ENCODE measurements around the gene DNAJC12. TPM values are rescaled to one million over a fixed set of nuclear protein-coding genes. Genes with fewer than 3 reads are reported as not detected.

Gene DNAJC12
- total RNA-seq, 1 donor from 2014 or later: 6.1 TPM

DNA sequence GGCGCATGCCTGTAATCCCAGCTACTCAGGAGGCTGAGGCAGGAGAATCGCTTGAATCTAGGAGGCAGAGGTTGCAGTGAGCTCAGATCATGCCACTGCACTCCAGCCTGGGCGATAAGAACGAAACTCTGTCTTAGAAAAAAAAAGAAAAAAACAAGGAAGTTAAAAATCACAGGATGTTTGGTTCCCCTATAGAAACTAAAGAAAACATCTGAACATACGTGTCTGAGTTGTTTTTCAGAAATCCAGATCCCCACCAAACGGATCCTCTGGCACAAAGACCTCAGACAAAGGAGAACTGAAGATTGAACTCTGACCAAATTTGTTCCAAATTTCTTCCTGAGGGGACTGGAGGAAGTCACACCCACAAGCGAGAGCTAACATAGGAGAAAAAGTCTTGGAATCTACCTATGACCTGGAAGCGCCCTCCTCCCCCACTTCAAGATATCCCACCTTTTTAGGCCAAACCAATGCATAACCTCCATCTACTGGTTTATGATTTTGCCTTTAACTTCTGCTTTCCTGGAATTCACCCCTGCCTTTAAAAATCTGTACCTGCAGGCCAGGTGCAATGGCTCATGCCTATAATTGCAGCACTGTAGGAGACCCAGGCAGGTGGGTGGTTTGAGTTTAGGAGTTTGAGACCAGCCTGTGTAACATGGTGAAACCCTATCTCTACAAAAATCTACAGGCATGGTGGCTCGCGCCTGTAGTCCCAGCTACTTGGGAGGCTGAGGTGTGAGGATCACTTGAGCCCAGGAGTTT lies 26.8 kb upstream of the DNAJC12 start:
- Mint-ChIP-seq H3K36me3 (ENCODE audit: insufficient read depth) (no peaks in the 10 kb centered on the region), H3K27me3 (no peaks in the 10 kb centered on the region)

GRCh38 chr10:67863094-67863493 lies 25.1 kb upstream of the DNAJC12 start:
- Mint-ChIP-seq H3K27ac (no peak overlapping the region), H3K4me3 (ENCODE audit: low read depth) (no peak overlapping the region), H3K9me3 (ENCODE audit: low read depth) (no peaks in the 10 kb centered on the region), H3K27me3 (no peaks in the 10 kb centered on the region), H3K4me1 (ENCODE audit: low read depth) (peaks cover 6% of the 10 kb centered on the region), H3K36me3 (ENCODE audit: insufficient read depth) (no peaks in the 10 kb centered on the region)
- no peak for DNase-seq (ENCODE audit: low spot score, unreplicated experiment)
- TF ChIP-seq, protein P1, sequence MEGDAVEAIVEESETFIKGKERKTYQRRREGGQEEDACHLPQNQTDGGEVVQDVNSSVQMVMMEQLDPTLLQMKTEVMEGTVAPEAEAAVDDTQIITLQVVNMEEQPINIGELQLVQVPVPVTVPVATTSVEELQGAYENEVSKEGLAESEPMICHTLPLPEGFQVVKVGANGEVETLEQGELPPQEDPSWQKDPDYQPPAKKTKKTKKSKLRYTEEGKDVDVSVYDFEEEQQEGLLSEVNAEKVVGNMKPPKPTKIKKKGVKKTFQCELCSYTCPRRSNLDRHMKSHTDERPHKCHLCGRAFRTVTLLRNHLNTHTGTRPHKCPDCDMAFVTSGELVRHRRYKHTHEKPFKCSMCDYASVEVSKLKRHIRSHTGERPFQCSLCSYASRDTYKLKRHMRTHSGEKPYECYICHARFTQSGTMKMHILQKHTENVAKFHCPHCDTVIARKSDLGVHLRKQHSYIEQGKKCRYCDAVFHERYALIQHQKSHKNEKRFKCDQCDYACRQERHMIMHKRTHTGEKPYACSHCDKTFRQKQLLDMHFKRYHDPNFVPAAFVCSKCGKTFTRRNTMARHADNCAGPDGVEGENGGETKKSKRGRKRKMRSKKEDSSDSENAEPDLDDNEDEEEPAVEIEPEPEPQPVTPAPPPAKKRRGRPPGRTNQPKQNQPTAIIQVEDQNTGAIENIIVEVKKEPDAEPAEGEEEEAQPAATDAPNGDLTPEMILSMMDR (IDR thresholded peaks at IDR 0.05; ENCODE audit: unreplicated experiment): no peak

More for the DNA sequence above, 26.8 kb upstream of the DNAJC12 start:
- Mint-ChIP-seq H3K27ac (no peak overlapping the region), H3K4me1 (ENCODE audit: low read depth) (peaks cover 3% of the 10 kb centered on the region), H3K4me3 (ENCODE audit: low read depth) (no peak overlapping the region), H3K9me3 (ENCODE audit: low read depth) (no peaks in the 10 kb centered on the region)
- no peak for DNase-seq (ENCODE audit: low spot score, unreplicated experiment)
- TF ChIP-seq, protein P1 (IDR thresholded peaks at IDR 0.05; ENCODE audit: unreplicated experiment): no peak

- H3K4me1 Mint-ChIP-seq (ENCODE audit: low read depth): peaks cover 6% of the 10 kb centered on the region
Observed at GRCh38 chr10:67861750-67862432, 23.9 kb upstream of the DNAJC12 start.

DNA sequence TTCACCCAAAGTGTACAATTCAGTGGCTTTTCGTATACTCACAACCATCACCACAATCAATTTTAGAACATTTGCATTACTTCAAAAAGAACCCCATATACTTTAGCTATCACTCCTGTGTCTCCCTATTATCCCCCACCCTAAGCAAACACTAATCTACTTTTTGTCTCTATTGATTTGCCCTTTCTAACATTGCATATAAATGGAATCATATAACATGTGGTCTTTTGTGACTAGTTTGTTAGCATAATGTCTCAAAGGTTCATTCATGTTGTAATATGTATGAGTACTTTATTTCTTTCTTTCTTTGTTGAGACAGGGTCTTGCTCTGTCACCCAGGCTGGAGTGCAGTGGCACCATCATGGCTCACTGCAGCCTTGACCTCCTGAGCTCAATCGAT lies 21.0 kb upstream of the DNAJC12 start:
- Mint-ChIP-seq H3K27me3 (no peaks in the 10 kb centered on the region), H3K4me1 (ENCODE audit: low read depth) (peaks cover 6% of the 10 kb centered on the region), H3K36me3 (ENCODE audit: insufficient read depth) (no peaks in the 10 kb centered on the region), H3K4me3 (ENCODE audit: low read depth) (no peak overlapping the region), H3K27ac (no peak overlapping the region), H3K9me3 (ENCODE audit: low read depth) (no peaks in the 10 kb centered on the region)
- DNase-seq (ENCODE audit: low spot score, unreplicated experiment): no peak
- TF ChIP-seq, protein P1 (IDR thresholded peaks at IDR 0.05; ENCODE audit: unreplicated experiment): no peak

More at GRCh38 chr10:67861750-67862432, 23.9 kb upstream of the DNAJC12 start:
- TF ChIP-seq, protein P1 (IDR thresholded peaks at IDR 0.05; ENCODE audit: unreplicated experiment): no peak
- Mint-ChIP-seq H3K27ac (no peak overlapping the region), H3K27me3 (no peaks in the 10 kb centered on the region), H3K36me3 (ENCODE audit: insufficient read depth) (no peaks in the 10 kb centered on the region), H3K9me3 (ENCODE audit: low read depth) (no peaks in the 10 kb centered on the region), H3K4me3 (ENCODE audit: low read depth) (no peak overlapping the region)
- DNase-seq (ENCODE audit: low spot score, unreplicated experiment): no peak

- peaks cover 1% of the 10 kb centered on the region for H3K36me3 Mint-ChIP-seq (ENCODE audit: insufficient read depth)
- H3K9me3 Mint-ChIP-seq (ENCODE audit: low read depth): peaks cover 3% of the 10 kb centered on the region
- no peak for DNase-seq (ENCODE audit: low spot score, unreplicated experiment)
- H3K4me3 Mint-ChIP-seq (ENCODE audit: low read depth): no peak overlapping the region
- TF ChIP-seq, protein P1 (IDR thresholded peaks at IDR 0.05; ENCODE audit: unreplicated experiment): no peak
- H3K4me1 Mint-ChIP-seq (ENCODE audit: low read depth): peaks cover 4% of the 10 kb centered on the region
- no peak overlapping the region for H3K27ac Mint-ChIP-seq
- no peaks in the 10 kb centered on the region for H3K27me3 Mint-ChIP-seq
Observed at GRCh38 chr10:67853512-67853911, 15.5 kb upstream of the DNAJC12 start.

Measured in progenitor cell of endocrine pancreas (in vitro differentiated cells).